Islet precursor cell (in vitro differentiated cells): ENCODE data around the gene MTA3.
"Not testable (repeated sequence)": the region's sequence is repeated elsewhere in the genome, so short reads cannot be mapped to it uniquely, and the experiment has no call there.

Experiments
- DNase-seq: peaks from one replicate; pipeline ENCODE4 v3.0.0-alpha.2; 2018

The MTA3 gene

DNA sequence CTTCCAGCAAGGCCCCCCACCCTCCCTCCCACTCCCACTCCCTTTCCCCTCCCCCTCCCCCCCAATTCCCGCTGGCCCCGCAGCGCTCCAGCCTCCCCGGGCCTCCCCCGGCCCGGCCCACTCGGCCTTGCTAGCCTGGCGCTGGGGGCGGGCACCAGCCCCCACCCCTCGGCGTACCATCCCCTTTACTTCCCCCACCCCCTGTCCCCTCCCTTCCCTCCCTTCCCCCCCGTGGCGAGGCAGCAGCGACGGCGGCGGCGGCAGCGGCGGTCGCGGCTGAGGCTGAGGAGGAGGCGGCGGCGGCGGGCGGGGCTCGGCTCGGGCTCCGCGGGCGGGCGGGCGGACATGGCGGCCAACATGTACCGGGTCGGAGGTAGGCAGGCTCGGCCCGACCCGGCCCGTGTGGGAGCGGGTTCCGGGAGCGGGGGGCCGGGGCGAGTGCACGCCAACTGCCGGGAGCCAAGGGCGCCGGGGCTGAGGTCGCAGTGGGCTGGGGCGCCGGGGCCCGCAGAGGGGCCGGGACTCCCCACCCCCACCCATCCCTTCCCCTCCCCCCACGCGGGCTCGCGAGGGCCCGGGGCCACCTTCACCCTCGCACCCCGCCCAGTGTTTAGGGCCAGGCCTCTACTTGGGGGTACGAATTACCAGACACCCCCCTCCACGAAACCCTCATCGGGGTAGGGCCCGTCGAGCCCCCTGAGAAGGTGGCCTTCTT is at the start of gene MTA3:
Gene MTA3, plus strand, starts transcription at position 232 of the 715 bp plus-strand sequence. Its CDS starts 114 bp downstream, at position 346.
- peak; percentile 85 for DNase-seq

- DNase-seq, result no peak
Measured at GRCh38 chr2:42519624-42520023, 48.8 kb upstream of the MTA3 start.

GRCh38 chr2:42522035-42522434 is 46.4 kb upstream of the MTA3 start:
- no peak for DNase-seq

GRCh38 chr2:42523341-42523740 is 45.1 kb upstream of the MTA3 start:
- DNase-seq, result no peak

- no peak for DNase-seq
Measured at GRCh38 chr2:42532397-42532796, 36.0 kb upstream of the MTA3 start.

GRCh38 chr2:42537493-42537892 is 30.9 kb upstream of the MTA3 start:
- DNase-seq, result no peak

GRCh38 chr2:42542871-42543270 is 25.6 kb upstream of the MTA3 start:
- no peak for DNase-seq

DNA sequence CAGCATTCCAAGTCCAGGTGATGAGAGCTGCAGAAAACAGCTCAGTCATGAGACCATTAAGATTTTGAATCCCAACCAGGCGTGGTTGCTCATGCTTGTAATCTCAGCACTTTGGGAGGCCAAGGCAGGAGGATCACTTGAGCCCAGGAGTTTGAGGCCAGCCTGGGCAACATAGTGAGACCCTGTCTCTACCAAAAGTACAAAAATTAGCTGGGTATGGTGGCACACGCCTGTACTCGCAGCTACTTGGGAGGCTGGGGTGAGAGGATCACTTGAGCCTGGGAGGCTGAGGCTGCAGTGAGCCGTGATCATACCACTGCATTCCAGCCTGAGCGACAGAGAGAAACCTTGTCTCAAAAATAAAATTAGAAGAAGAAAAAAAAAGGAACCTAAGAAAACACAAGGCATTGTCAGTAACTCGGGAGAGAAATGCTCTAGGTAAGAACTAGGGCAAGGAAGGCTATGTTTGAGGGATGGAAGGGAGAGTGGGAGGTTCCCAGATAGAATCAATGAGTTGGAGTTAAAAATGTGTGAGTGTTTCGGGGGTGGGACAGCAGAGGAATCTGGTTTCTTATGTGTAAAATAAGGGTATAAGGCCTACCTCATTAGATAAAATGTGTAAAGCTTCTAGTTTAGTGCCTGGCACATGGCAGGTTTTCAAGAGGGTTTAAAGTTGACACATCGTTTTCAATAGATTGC is 23.3 kb upstream of the MTA3 start:
- DNase-seq, result no peak

GRCh38 chr2:42545841-42546390 is 22.5 kb upstream of the MTA3 start:
- no peak for DNase-seq

DNA sequence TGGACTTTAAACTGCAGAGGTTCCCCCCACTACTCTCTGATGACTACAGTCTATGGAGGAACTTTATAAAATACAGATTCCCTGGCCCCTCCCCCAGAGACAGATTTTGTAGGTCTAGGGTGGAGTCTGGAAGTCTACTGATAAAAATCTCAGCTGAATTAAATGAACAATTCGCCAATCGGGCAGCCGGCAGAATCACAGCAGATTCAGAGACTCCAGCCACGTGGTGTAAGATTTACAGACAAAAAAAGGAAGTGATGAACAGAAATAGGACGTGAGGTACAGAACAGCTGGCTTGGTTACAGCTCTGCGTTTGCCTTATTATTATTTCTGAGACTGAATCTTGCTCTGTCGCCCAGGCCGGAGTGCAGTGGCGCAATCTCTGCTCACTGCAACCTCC is 21.4 kb upstream of the MTA3 start:
- DNase-seq, result no peak

DNA sequence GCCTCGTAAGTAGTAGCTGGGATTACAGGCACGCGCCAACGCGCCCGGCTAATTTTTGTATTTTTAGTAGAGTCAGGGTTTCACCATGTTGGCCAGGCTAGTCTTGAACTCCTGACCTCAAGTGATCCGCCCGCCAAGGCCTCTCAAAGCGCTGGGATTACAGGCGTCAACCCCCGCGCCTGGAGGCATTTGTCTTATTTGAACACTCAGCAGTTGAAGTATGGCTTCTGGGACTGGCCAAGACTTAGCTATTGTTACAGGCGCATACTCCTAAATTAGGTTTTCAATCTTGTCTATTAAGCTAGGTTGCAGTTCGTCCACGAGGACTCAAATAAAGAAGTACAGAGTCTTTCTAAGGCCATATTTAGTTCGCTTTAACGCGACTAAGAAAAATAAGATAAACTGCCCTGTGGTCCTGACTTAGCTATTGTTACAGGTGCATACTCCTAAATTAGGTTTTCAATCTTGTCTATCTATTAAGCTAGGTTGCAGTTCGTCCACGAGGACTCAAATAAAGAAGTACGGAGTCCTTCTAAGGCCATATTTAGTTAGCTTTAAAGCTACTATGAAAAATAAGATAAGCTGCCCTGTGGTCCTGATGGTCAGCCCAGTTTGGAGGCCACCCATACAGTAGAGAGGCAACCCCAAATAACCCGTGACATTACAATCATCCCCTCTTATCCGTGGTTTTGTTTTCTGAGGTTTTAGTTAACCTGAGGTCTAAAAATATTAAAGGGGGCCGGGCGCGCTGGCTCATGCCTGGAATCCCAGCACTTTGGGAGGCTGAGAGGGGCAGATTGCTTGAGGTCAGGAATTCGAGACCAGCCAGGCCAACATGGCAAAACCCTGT is 20.8 kb upstream of the MTA3 start:
- no peak for DNase-seq

GRCh38 chr2:42550870-42551269 is 17.6 kb upstream of the MTA3 start:
- DNase-seq, result no peak

DNA sequence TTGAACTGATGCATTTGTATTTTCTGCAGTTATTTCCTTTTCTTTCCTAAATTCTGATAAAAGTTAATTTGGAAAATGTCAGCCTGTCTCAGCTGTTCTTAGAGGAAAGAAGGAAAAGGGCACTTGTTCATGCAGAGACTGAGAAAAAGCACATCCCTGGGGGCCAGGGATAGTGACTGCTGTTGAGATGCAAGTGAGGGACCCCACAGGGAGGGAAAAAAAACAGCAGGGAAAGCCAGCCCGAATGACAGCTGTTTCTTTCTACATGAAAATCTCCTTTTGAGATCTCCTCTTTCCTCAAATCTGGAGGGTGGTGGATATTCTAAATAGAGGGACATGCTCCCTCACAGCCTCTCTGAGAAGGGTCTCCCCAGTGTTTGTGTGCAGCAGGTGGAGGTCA is 14.0 kb upstream of the MTA3 start:
- no peak for DNase-seq

- no peak for DNase-seq
Measured at GRCh38 chr2:42556315-42556890, 12.0 kb upstream of the MTA3 start.

DNA sequence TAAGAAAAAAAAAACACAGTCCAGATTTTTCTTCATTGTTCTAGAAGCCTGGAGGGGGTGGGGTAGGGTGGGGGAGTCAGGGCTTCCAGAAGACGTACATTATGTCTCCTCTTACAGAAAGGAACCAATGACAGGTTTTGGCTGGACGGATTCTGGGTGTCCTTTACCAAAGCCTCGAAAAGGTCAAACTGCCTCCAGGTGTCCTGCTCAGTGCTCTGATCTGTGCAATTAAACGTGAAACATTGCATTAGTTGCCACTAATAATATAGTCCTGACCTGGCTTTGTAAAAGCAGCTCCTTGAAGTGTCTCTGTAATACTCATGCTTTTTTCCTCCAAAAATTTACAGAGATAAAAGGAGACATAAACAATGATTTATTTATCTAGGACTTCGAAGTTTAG is 11.1 kb upstream of the MTA3 start:
- DNase-seq, result no peak

- peak; percentile 63 for DNase-seq
Measured at GRCh38 chr2:42558827-42559226, 9.6 kb upstream of the MTA3 start.

- not testable (repeated sequence) for DNase-seq
Measured at GRCh38 chr2:42560133-42560532, 8.3 kb upstream of the MTA3 start.

GRCh38 chr2:42560899-42561298 is 7.5 kb upstream of the MTA3 start:
- DNase-seq, result no peak

- peak; percentile 78 for DNase-seq
Measured at GRCh38 chr2:42562474-42563144, 5.8 kb upstream of the MTA3 start.

DNA sequence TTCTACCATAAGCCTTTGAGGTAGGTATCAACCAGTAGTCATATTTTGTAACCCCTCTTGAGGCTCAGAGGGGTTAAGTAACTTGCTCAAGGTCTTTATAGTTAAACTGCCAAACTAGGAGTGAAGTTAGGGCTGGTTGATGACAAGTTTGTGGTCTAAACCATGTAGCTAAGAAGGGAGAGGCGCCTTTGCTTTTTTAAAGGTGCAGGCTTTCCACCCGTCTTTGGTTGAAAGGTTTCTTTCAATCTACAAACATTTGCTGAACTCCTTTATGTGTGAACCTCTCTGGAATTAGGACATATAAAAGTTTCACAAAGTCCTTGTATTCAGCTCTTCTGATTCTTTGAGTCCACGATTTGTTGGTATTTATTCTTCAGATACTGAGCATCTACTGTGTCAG is 2.4 kb upstream of the MTA3 start:
- no peak for DNase-seq

DNA sequence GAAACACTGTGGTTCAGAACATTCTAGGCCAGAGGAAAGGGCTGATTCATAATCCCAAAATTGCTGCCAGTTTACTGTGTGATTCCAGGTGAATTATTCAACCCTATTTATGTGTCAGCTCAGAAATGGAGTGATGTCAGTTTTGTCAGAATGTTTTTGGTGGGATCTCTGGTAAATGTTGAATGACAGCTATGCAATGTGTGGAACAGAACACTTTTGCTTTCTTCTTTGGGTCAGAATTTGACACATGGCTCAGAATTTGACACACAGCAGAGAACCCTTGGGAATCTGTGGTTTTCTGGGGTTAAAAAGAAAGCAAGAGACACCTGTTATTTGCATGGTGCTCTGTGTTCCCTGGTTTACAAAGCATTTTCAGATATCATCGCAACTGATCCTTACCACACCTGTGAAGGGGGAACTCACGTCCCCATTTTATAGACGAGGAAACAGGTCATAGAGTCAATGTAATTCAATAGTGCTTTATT is 1.6 kb upstream of the MTA3 start:
- no peak for DNase-seq

GRCh38 chr2:42567364-42567763 is 1.1 kb upstream of the MTA3 start:
- DNase-seq, result no peak
